ENCODE data around the gene CSNK1D. TPM values are rescaled to one million over a fixed set of nuclear protein-coding genes. Genes with fewer than 3 reads are reported as not detected.

The CSNK1D gene
- total RNA-seq, 2 experiments from 2014 or later = 277 to 286 TPM

- H3K27ac ChIP-seq (ENCODE audit: low read depth in 1 of 2, low read length in 2 of 2) = no peak overlapping the region
- ChIA-PET CTCF (no interaction called here), POLR2A (no interaction called here)
- no peaks in the 10 kb centered on the region for H3K9me3 ChIP-seq (ENCODE audit: control insufficient read depth in 1 of 2, insufficient read depth in 1 of 2, low read length in 2 of 2)
- Mint-ChIP-seq H3K36me3 (ENCODE audit: low read depth) (peaks cover 76% of the 10 kb centered on the region), H3K27me3 (no peaks in the 10 kb centered on the region), H3K4me1 (ENCODE audit: low read depth) (peaks cover 31% of the 10 kb centered on the region), H3K9me3 (no peaks in the 10 kb centered on the region), H3K27ac (no peak overlapping the region), H3K4me3 (no peak overlapping the region)
- H3K36me3 ChIP-seq (ENCODE audit: insufficient read depth, low read length) = peaks cover 90% of the 10 kb centered on the region
- H3K4me3 ChIP-seq (ENCODE audit: low read length) = no peak overlapping the region
- no peak for ATAC-seq (ENCODE audit: poor library complexity)
- intact Hi-C loops (cut with DNase I, micrococcal nuclease) = no loop called here
- H3K4me1 ChIP-seq (ENCODE audit: insufficient read depth, low read length) = peaks cover 51% of the 10 kb centered on the region
- no peak for DNase-seq
- H3K27me3 ChIP-seq (ENCODE audit: control insufficient read depth in 1 of 2, insufficient read depth in 2 of 2, low read length in 2 of 2) = no peaks in the 10 kb centered on the region
- no peak for TF ChIP-seq CTCF (IDR thresholded peaks at IDR 0.05)
Measured at GRCh38 chr17:82246040-82246364, 27.5 kb downstream of the CSNK1D start.

GRCh38 chr17:82245134-82246039, 28.1 kb downstream of the CSNK1D start:
- H3K4me1 ChIP-seq (ENCODE audit: insufficient read depth, low read length) = peaks cover 55% of the 10 kb centered on the region
- H3K36me3 ChIP-seq (ENCODE audit: insufficient read depth, low read length) = peaks cover 84% of the 10 kb centered on the region
- Mint-ChIP-seq H3K27ac (no peak overlapping the region), H3K4me1 (ENCODE audit: low read depth) (peaks cover 36% of the 10 kb centered on the region), H3K9me3 (no peaks in the 10 kb centered on the region), H3K27me3 (no peaks in the 10 kb centered on the region), H3K4me3 (no peak overlapping the region), H3K36me3 (ENCODE audit: low read depth) (peaks cover 76% of the 10 kb centered on the region)
- H3K27me3 ChIP-seq (ENCODE audit: control insufficient read depth in 1 of 2, insufficient read depth in 2 of 2, low read length in 2 of 2) = no peaks in the 10 kb centered on the region
- CTCF ChIA-PET = no interaction called here
- no peak overlapping the region for H3K27ac ChIP-seq (ENCODE audit: low read depth in 1 of 2, low read length in 2 of 2)
- no peaks in the 10 kb centered on the region for H3K9me3 ChIP-seq (ENCODE audit: control insufficient read depth in 1 of 2, insufficient read depth in 1 of 2, low read length in 2 of 2)
- POLR2A ChIA-PET = no interaction called here
- DNase-seq (no peak), ATAC-seq (ENCODE audit: poor library complexity) (no peak)
- intact Hi-C loops (cut with DNase I, micrococcal nuclease) = no loop called here
- no peak overlapping the region for H3K4me3 ChIP-seq (ENCODE audit: low read length)
- no peak for TF ChIP-seq CTCF (IDR thresholded peaks at IDR 0.05)

- peak overlapping the region; percentile 89 for H3K27ac Mint-ChIP-seq
- no peaks in the 10 kb centered on the region for H3K9me3 ChIP-seq (ENCODE audit: control insufficient read depth in 1 of 2, insufficient read depth in 1 of 2, low read length in 2 of 2)
- intact Hi-C loops (cut with DNase I, micrococcal nuclease) = loop anchor here in 1 of 2 experiments (5.0 kb wide), 1 partner anchor 168 kb away; no protein-coding TSS in a partner anchor
- no peak for ATAC-seq (ENCODE audit: poor library complexity)
- no peak overlapping the region for H3K4me3 ChIP-seq (ENCODE audit: low read length)
- ChIA-PET CTCF (interaction anchor here (0.8 to 1.2 kb wide), 3 partner anchors 25 to 76 kb away, joined by 3 to 4 read pairs (median 3); no protein-coding TSS in a partner anchor), POLR2A (no interaction called here)
- no peaks in the 10 kb centered on the region for H3K27me3 ChIP-seq (ENCODE audit: control insufficient read depth in 1 of 2, insufficient read depth in 2 of 2, low read length in 2 of 2)
- peaks cover 60% of the 10 kb centered on the region for H3K4me1 ChIP-seq (ENCODE audit: insufficient read depth, low read length)
- H3K4me3 Mint-ChIP-seq = peak overlapping the region; percentile 11
- H3K4me1 Mint-ChIP-seq (ENCODE audit: low read depth) = peaks cover 44% of the 10 kb centered on the region
- H3K27ac ChIP-seq (ENCODE audit: low read depth in 1 of 2, low read length in 2 of 2) = no peak overlapping the region
- peak in 3 of 14 experiments; percentile 41 to 54 (median 51) for DNase-seq
- no peaks in the 10 kb centered on the region for H3K9me3 Mint-ChIP-seq
- peaks cover 77% of the 10 kb centered on the region for H3K36me3 ChIP-seq (ENCODE audit: insufficient read depth, low read length)
- H3K36me3 Mint-ChIP-seq (ENCODE audit: low read depth) = peaks cover 76% of the 10 kb centered on the region
- no peaks in the 10 kb centered on the region for H3K27me3 Mint-ChIP-seq
- TF ChIP-seq CTCF (IDR thresholded peaks at IDR 0.05) = peak; percentile 28
Measured at GRCh38 chr17:82244413-82245133, 28.9 kb downstream of the CSNK1D start.
